Measurements from ENCODE around the gene DLEC1.

The DLEC1 gene

DNA sequence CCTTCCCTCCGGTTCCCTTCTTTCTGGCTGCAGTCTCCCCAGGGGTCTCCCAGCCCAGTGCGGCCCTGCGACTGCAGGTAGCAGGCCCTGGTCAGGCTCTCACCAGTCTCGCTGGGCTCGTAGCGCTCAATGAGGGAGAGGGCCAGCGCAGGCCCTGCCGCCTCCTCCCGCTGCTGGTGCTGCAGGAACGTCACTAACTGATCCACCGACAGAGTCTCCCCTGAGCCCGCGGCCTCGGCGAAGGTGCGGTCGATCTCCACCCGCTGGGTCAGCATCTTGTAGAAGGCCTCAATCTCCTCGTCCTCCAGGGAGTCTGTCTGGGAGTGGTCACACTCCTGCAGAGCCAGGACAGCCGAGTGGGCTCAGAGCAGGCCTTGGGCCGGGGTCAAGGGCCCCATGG lies 27.9 kb upstream of the DLEC1 start:
- Mint-ChIP-seq H3K4me3 (no peak overlapping the region), H3K9me3 (no peaks in the 10 kb centered on the region), H3K27ac (no peak overlapping the region), H3K4me1 (no peaks in the 10 kb centered on the region), H3K36me3 (ENCODE audit: low read depth) (peaks cover 39% of the 10 kb centered on the region), H3K27me3 (ENCODE audit: low read depth) (no peaks in the 10 kb centered on the region)
- no peak for TF ChIP-seq CTCF (IDR thresholded peaks at IDR 0.05; ENCODE audit: unreplicated experiment in 3 of 3)

GRCh38 chr3:38015485-38015884 lies 23.5 kb upstream of the DLEC1 start:
- Mint-ChIP-seq H3K9me3 (no peaks in the 10 kb centered on the region), H3K27me3 (ENCODE audit: low read depth) (no peaks in the 10 kb centered on the region), H3K36me3 (ENCODE audit: low read depth) (peaks cover 47% of the 10 kb centered on the region), H3K4me1 (no peaks in the 10 kb centered on the region), H3K27ac (no peak overlapping the region), H3K4me3 (no peak overlapping the region)
- no peak for TF ChIP-seq CTCF (IDR thresholded peaks at IDR 0.05; ENCODE audit: unreplicated experiment in 3 of 3)

DNA sequence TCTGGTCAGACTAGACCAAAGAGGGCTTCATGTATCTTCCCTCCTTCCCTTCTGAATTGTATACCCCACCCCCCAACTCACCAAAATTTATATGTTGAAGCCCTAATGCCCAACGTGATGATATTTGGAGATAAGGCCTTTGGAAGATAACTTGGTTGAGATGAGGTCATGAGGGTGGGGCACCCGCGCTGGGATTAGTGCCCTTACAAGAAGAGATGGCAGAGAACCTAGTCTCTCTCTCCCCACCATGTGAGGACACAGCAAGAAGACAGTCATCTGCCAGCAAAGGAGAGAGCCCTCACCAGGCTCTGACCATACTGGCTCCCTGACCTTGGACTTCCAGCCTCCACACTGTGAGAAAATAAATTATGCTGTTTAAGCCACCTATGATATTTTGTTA lies 23.0 kb upstream of the DLEC1 start:
- Mint-ChIP-seq H3K27me3 (ENCODE audit: low read depth) (no peaks in the 10 kb centered on the region), H3K36me3 (ENCODE audit: low read depth) (peaks cover 47% of the 10 kb centered on the region), H3K4me1 (no peaks in the 10 kb centered on the region), H3K4me3 (no peak overlapping the region), H3K27ac (no peak overlapping the region), H3K9me3 (no peaks in the 10 kb centered on the region)
- TF ChIP-seq CTCF (IDR thresholded peaks at IDR 0.05; ENCODE audit: unreplicated experiment in 3 of 3) = no peak

DNA sequence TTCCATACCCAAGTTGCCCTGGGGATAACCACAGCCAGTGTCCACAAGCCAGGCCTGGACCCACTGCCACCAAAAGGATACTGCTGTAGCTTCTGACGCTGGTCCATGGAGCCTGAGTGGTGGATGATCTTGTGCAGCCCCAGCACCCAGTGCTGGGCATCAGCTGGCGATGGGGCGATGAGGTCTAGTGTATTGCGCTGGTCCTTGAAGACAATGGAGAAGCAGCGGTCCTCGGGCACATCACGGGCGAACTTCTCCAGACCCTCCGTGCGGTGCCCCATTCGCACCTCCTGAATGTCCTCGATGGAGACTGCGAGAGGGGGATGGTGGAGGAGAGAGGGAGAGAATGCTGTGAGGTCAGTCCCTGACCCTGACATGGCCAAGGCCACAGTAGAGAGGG lies 22.6 kb upstream of the DLEC1 start:
- H3K4me1 Mint-ChIP-seq = no peaks in the 10 kb centered on the region
- H3K4me3 Mint-ChIP-seq = no peak overlapping the region
- no peak overlapping the region for H3K27ac Mint-ChIP-seq
- H3K27me3 Mint-ChIP-seq (ENCODE audit: low read depth) = no peaks in the 10 kb centered on the region
- H3K9me3 Mint-ChIP-seq = no peaks in the 10 kb centered on the region
- peaks cover 44% of the 10 kb centered on the region for H3K36me3 Mint-ChIP-seq (ENCODE audit: low read depth)
- TF ChIP-seq CTCF (IDR thresholded peaks at IDR 0.05; ENCODE audit: unreplicated experiment in 3 of 3) = no peak

- Mint-ChIP-seq H3K36me3 (ENCODE audit: low read depth) (peaks cover 40% of the 10 kb centered on the region), H3K27ac (no peak overlapping the region), H3K4me3 (no peak overlapping the region), H3K4me1 (no peaks in the 10 kb centered on the region), H3K27me3 (ENCODE audit: low read depth) (no peaks in the 10 kb centered on the region), H3K9me3 (no peaks in the 10 kb centered on the region)
- TF ChIP-seq CTCF (IDR thresholded peaks at IDR 0.05; ENCODE audit: unreplicated experiment in 3 of 3) = no peak
These were observed 22.1 kb upstream of the DLEC1 start for GRCh38 chr3:38016847-38017444.
